ENCODE measurements around the gene COL27A1.

DNA sequence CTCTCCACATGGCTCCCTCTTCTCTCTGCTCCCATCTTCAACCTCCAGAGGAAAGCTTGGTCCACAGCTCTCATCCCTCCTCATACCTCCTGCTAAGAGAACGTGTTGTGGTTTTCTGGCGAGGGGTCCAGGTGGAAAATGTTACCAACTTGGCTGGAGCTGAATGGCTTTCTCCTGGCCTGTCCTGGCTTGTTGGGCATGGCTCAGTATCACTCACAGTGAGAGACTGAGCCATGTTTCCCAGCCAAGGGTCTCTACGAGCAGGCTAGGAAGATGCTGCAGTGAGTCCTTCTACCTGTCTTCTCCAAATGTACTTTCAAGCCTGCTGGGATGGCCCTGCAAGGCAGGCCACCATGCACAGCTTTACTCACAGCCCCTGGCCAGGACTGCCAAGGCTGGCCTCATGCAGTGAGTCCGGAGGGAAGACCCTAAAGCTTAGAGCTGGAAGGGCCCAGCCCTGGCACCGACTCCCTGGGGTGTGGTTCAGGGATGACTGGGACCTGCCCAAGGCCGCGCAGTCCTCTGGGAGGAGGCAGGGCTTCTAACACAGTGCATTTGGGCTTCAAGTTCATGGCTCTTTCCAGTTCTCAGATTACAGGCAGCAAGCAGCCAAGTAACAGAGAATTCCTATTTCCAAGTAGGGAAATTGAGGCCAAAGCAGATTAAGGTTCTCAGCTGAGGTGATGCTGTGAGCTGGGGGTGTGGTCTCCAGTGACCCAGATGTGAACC, 59.5 kb downstream of the COL27A1 start:
- TF ChIP-seq, protein P1, sequence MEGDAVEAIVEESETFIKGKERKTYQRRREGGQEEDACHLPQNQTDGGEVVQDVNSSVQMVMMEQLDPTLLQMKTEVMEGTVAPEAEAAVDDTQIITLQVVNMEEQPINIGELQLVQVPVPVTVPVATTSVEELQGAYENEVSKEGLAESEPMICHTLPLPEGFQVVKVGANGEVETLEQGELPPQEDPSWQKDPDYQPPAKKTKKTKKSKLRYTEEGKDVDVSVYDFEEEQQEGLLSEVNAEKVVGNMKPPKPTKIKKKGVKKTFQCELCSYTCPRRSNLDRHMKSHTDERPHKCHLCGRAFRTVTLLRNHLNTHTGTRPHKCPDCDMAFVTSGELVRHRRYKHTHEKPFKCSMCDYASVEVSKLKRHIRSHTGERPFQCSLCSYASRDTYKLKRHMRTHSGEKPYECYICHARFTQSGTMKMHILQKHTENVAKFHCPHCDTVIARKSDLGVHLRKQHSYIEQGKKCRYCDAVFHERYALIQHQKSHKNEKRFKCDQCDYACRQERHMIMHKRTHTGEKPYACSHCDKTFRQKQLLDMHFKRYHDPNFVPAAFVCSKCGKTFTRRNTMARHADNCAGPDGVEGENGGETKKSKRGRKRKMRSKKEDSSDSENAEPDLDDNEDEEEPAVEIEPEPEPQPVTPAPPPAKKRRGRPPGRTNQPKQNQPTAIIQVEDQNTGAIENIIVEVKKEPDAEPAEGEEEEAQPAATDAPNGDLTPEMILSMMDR (IDR thresholded peaks at IDR 0.05), result no peak
- TF ChIP-seq POLR2A (IDR thresholded peaks at IDR 0.05), result no peak

All from prostate gland (tissue), 2 donors.